HepG2 (cell line): ENCODE results near the gene MRNIP. TPM values are rescaled to one million over a fixed set of nuclear protein-coding genes. Genes with fewer than 3 reads are reported as not detected.

ENCODE experiments used
- CBX5 ChIP-seq: sonication (generic); formaldehyde crosslinking; IDR thresholded peaks from 2 replicates; pipeline ENCODE4 v1.4.0; 2020; ENCODE audit warnings: missing genetic modification reagents, borderline replicate concordance
- DR1 ChIP-seq: sonication (generic); formaldehyde crosslinking; IDR thresholded peaks from 2 replicates; pipeline ENCODE4 v1.8.0; 2021; ENCODE audit warnings: mild to moderate bottlenecking, missing genetic modification reagents, inconsistent platforms
- KLF9 ChIP-seq: IDR thresholded peaks from 2 replicates; pipeline ENCODE4 v1.6.1; 2016; ENCODE audit warnings: low read depth
- MIXL1 ChIP-seq: IDR thresholded peaks from 2 replicates; pipeline ENCODE4 v1.6.1; 2016
- PCBP2 ChIP-seq: fragments of 200-400 bp; formaldehyde crosslinking; optimal IDR thresholded peaks from 2 replicates; pipeline ENCODE3; 2018; ENCODE audit warnings: low read length, low read depth; ENCODE audit not compliant: poor library complexity, severe bottlenecking
- PTBP1 ChIP-seq: fragments of 200-400 bp; formaldehyde crosslinking; IDR thresholded peaks from 2 replicates; pipeline ENCODE4 v1.6.1; 2018; ENCODE audit warnings: low read length, low read depth; ENCODE audit not compliant: poor library complexity, severe bottlenecking
- RNF2 ChIP-seq: fragments of 450-650 bp; conservative IDR thresholded peaks from 2 replicates; pipeline ENCODE4 v1.6.1; 2016; ENCODE audit warnings: low read depth
- SAP130 ChIP-seq: IDR thresholded peaks from 2 replicates; pipeline ENCODE4 v1.6.1; 2016; ENCODE audit warnings: low read depth
- SNAPC4 ChIP-seq: sonication (generic); formaldehyde crosslinking; IDR thresholded peaks from 2 replicates; pipeline ENCODE4 v1.4.0; 2020; ENCODE audit warnings: mild to moderate bottlenecking, missing genetic modification reagents
- SNAPC5 ChIP-seq: sonication (generic); formaldehyde crosslinking; IDR thresholded peaks from 2 replicates; pipeline ENCODE4 v1.8.1; 2023; ENCODE audit warnings: mild to moderate bottlenecking, missing genetic modification reagents, borderline replicate concordance
- SOX5 ChIP-seq: IDR thresholded peaks from 2 replicates; pipeline ENCODE4 v1.6.1; 2016; ENCODE audit warnings: borderline replicate concordance
- TBP ChIP-seq: sonication (generic); formaldehyde crosslinking; IDR thresholded peaks from 2 replicates; pipeline ENCODE4 v1.5.0; 2020; ENCODE audit warnings: missing genetic modification reagents
- ZBTB4 ChIP-seq: sonication (generic); formaldehyde crosslinking; IDR thresholded peaks from 2 replicates; pipeline ENCODE4 v1.4.0; 2020; ENCODE audit warnings: missing genetic modification reagents, mild to moderate bottlenecking, borderline replicate concordance
- ZBTB46 ChIP-seq: sonication (generic); formaldehyde crosslinking; IDR thresholded peaks from 2 replicates; pipeline ENCODE4 v1.4.0; 2020; ENCODE audit warnings: mild to moderate bottlenecking, missing genetic modification reagents, borderline replicate concordance
- ZNF264 ChIP-seq: sonication (generic); formaldehyde crosslinking; IDR thresholded peaks from 2 replicates; pipeline ENCODE4 v1.4.0; 2020; ENCODE audit warnings: missing genetic modification reagents
- ZNF549 ChIP-seq: sonication (generic); formaldehyde crosslinking; IDR thresholded peaks from 2 replicates; pipeline ENCODE4 v1.5.0; 2020; ENCODE audit warnings: missing genetic modification reagents
- ZNF556 ChIP-seq: sonication (generic); formaldehyde crosslinking; IDR thresholded peaks from 2 replicates; pipeline ENCODE4 v1.4.0; 2020; ENCODE audit warnings: mild to moderate bottlenecking, missing genetic modification reagents, borderline replicate concordance
- ZNF724P ChIP-seq: sonication (generic); formaldehyde crosslinking; IDR thresholded peaks from 2 replicates; pipeline ENCODE4 v1.8.0; 2022; ENCODE audit warnings: missing genetic modification reagents, borderline replicate concordance
- ZNF775 ChIP-seq: sonication (generic); formaldehyde crosslinking; IDR thresholded peaks from 2 replicates; pipeline ENCODE4 v1.4.0; 2020; ENCODE audit warnings: missing genetic modification reagents, mild to moderate bottlenecking, moderate library complexity, borderline replicate concordance
- polyA plus RNA-seq, 8 experiments: library from polyadenylated mRNA; depleted of rRNA in 3 of 8; stranded (reverse) in 7 of 8; unstranded in 1 of 8; fragments of >200 nt; fragmentation: Illumina TruSeq in 4 of 8; extraction: Trizol in 4 of 8; gene quantifications; 2 replicates each; pipeline versions ENCODE4 v1.2.1 to v1.2.3, GENCODE V29; 2011 to 2016; ENCODE audit warnings: low read depth in 4 of 8, missing spikeins in 1 of 8, mixed read lengths in 1 of 8; ENCODE audit not compliant: insufficient read depth in 1 of 8
- total RNA-seq, 5 experiments: library from RNA; depleted of rRNA; stranded (reverse); fragments of >200 nt; fragmentation: Illumina TruSeq; extraction: Trizol; gene quantifications; 2 replicates each; pipeline ENCODE4 v1.2.3, GENCODE V29; 2016; ENCODE audit warnings: low read depth in 1 of 5

The MRNIP gene
- total and polyA plus RNA-seq, 2 of the 13 experiments (the other 11 are each of a cell fraction or from before 2014, with no cell fraction given) = 15.5 to 34.1 TPM

GRCh38 chr5:179820483-179821297 is 37.9 kb downstream of the MRNIP start, which contains the start of gene SQSTM1 (continued):
- peak; percentile 82; the same call in 1 of the 2 replicates for TF ChIP-seq ZBTB4 (CRISPR knock-in tag)
- TF ChIP-seq SAP130 (CRISPR knock-in tag) = peak; percentile 74
- TF ChIP-seq ZNF724P = 0 out of 2 replicates have a peak, but pooled peaks have one; percentile 14
- 0 out of 2 replicates have a peak, but pooled peaks have one; percentile 40 for TF ChIP-seq CBX5 (CRISPR knock-in tag)
- no peak for TF ChIP-seq PTBP1
- no peak for TF ChIP-seq ZNF549 (CRISPR knock-in tag)
- no peak for TF ChIP-seq SNAPC5
- TF ChIP-seq ZNF556 (CRISPR knock-in tag) = peak; percentile 60; the same call in 1 of the 2 replicates
- no peak for TF ChIP-seq SOX5 (CRISPR knock-in tag)
- peak; percentile 98 for TF ChIP-seq DR1 (CRISPR knock-in tag)
- no peak for TF ChIP-seq RNF2
- TF ChIP-seq MIXL1 (CRISPR knock-in tag) = 0 out of 2 replicates have a peak, but pooled peaks have one; percentile 47
- TF ChIP-seq TBP (CRISPR knock-in tag) = no peak
- no peak for TF ChIP-seq PCBP2
- TF ChIP-seq SNAPC4 (CRISPR knock-in tag) = peak; percentile 46; the same call in 1 of the 2 replicates
- no peak for TF ChIP-seq ZNF775 (CRISPR knock-in tag)
- no peak for TF ChIP-seq ZNF264
- TF ChIP-seq KLF9 (CRISPR knock-in tag) = 0 out of 2 replicates have a peak, but pooled peaks have one; percentile 41
- TF ChIP-seq ZBTB46 (CRISPR knock-in tag) = no peak
